ENCODE results near the gene MRPL42.
"Not testable (repeated sequence)": the region's sequence is repeated elsewhere in the genome, so short reads cannot be mapped to it uniquely, and the experiment has no call there.

MRPL42 gene

GRCh38 chr12:93547778-93548177 lies 80.5 kb downstream of the MRPL42 start:
- DNase-seq (ENCODE audit: low spot score), result no peak

- DNase-seq (ENCODE audit: low spot score), result no peak
Measured at GRCh38 chr12:93549174-93549573, 81.9 kb downstream of the MRPL42 start.

GRCh38 chr12:93550748-93551611 lies 83.7 kb downstream of the MRPL42 start:
- no peak for DNase-seq (ENCODE audit: low spot score)

- no peak for DNase-seq (ENCODE audit: low spot score)
Measured at GRCh38 chr12:93552427-93552826, 85.1 kb downstream of the MRPL42 start.

GRCh38 chr12:93557879-93558278 lies 90.6 kb downstream of the MRPL42 start:
- not testable (repeated sequence) for DNase-seq (ENCODE audit: low spot score)

- DNase-seq (ENCODE audit: low spot score), result not testable (repeated sequence)
Measured at GRCh38 chr12:93558685-93559084, 91.4 kb downstream of the MRPL42 start.

GRCh38 chr12:93563807-93564538 lies 96.7 kb downstream of the MRPL42 start:
- no peak for DNase-seq (ENCODE audit: low spot score)

- DNase-seq (ENCODE audit: low spot score), result no peak
Measured at GRCh38 chr12:93565760-93566159, 98.4 kb downstream of the MRPL42 start.
